ENCODE data around the gene NSG2.

Gene NSG2

GRCh38 chr5:174000076-174000475 lies 45.4 kb upstream of the NSG2 start:
- TF ChIP-seq EZH2 (IDR thresholded peaks at IDR 0.05; ENCODE audit: borderline replicate concordance, low read length): no peak
- no peak for TF ChIP-seq CTCF (IDR thresholded peaks at IDR 0.05; ENCODE audit: low read length)
- Histone ChIP-seq H3K4me3 (ENCODE audit: low read depth, low read length, poor library complexity, severe bottlenecking) (no peak overlapping the region), H3K4me2 (ENCODE audit: low read length) (no peak overlapping the region)

GRCh38 chr5:174003795-174004194 lies 41.7 kb upstream of the NSG2 start:
- Histone ChIP-seq H3K9me2 (ENCODE audit: low read depth, low read length) (no peaks in the 10 kb centered on the region), H3K36me3 (ENCODE audit: insufficient read depth, low read length) (no peaks in the 10 kb centered on the region), H4K20me1 (ENCODE audit: insufficient read depth, low read length) (no peaks in the 10 kb centered on the region), H3K9me3 (ENCODE audit: low read length) (no peaks in the 10 kb centered on the region), H3K4me1 (ENCODE audit: insufficient read depth, low read length, severe bottlenecking) (no peaks in the 10 kb centered on the region), H3F3A (ENCODE audit: insufficient read depth, low read length) (no peaks in the 10 kb centered on the region), H3K27ac (ENCODE audit: low read depth, low read length, poor library complexity, severe bottlenecking) (no peak overlapping the region), H3K27me3 (ENCODE audit: insufficient read depth, low read length) (no peaks in the 10 kb centered on the region), H3K4me3 (ENCODE audit: low read depth, low read length, poor library complexity, severe bottlenecking) (no peak overlapping the region), H3K4me2 (ENCODE audit: low read length) (no peak overlapping the region), H3K79me2 (ENCODE audit: insufficient read depth, low read length) (no peaks in the 10 kb centered on the region), H3K9ac (ENCODE audit: low read length) (no peak overlapping the region), H2AFZ (ENCODE audit: low read length) (no peak overlapping the region)
- no peak for TF ChIP-seq CTCF (IDR thresholded peaks at IDR 0.05; ENCODE audit: low read length)
- TF ChIP-seq EZH2 (IDR thresholded peaks at IDR 0.05; ENCODE audit: borderline replicate concordance, low read length): no peak

More at GRCh38 chr5:174000076-174000475, 45.4 kb upstream of the NSG2 start:
- no peak overlapping the region for H3K9ac ChIP-seq (ENCODE audit: low read length)
- no peak overlapping the region for H3K27ac ChIP-seq (ENCODE audit: low read depth, low read length, poor library complexity, severe bottlenecking)
- no peaks in the 10 kb centered on the region for H3K27me3 ChIP-seq (ENCODE audit: insufficient read depth, low read length)
- H3K9me3 ChIP-seq (ENCODE audit: low read length): no peaks in the 10 kb centered on the region
- H3K4me1 ChIP-seq (ENCODE audit: insufficient read depth, low read length, severe bottlenecking): no peaks in the 10 kb centered on the region
- H3K79me2 ChIP-seq (ENCODE audit: insufficient read depth, low read length): no peaks in the 10 kb centered on the region
- H3K36me3 ChIP-seq (ENCODE audit: insufficient read depth, low read length): no peaks in the 10 kb centered on the region
- no peaks in the 10 kb centered on the region for H3F3A ChIP-seq (ENCODE audit: insufficient read depth, low read length)
- H4K20me1 ChIP-seq (ENCODE audit: insufficient read depth, low read length): no peaks in the 10 kb centered on the region
- no peak overlapping the region for H2AFZ ChIP-seq (ENCODE audit: low read length)
- no peaks in the 10 kb centered on the region for H3K9me2 ChIP-seq (ENCODE audit: low read depth, low read length)

- no peaks in the 10 kb centered on the region for H3K36me3 ChIP-seq (ENCODE audit: insufficient read depth, low read length)
- H3K27ac ChIP-seq (ENCODE audit: low read depth, low read length, poor library complexity, severe bottlenecking): no peak overlapping the region
- H3K9me2 ChIP-seq (ENCODE audit: low read depth, low read length): no peaks in the 10 kb centered on the region
- no peak for TF ChIP-seq CTCF (IDR thresholded peaks at IDR 0.05; ENCODE audit: low read length)
- TF ChIP-seq EZH2 (IDR thresholded peaks at IDR 0.05; ENCODE audit: borderline replicate concordance, low read length): no peak
- H3K4me1 ChIP-seq (ENCODE audit: insufficient read depth, low read length, severe bottlenecking): no peaks in the 10 kb centered on the region
- H4K20me1 ChIP-seq (ENCODE audit: insufficient read depth, low read length): no peaks in the 10 kb centered on the region
- H3K79me2 ChIP-seq (ENCODE audit: insufficient read depth, low read length): no peaks in the 10 kb centered on the region
- no peaks in the 10 kb centered on the region for H3F3A ChIP-seq (ENCODE audit: insufficient read depth, low read length)
- H2AFZ ChIP-seq (ENCODE audit: low read length): no peak overlapping the region
- H3K9ac ChIP-seq (ENCODE audit: low read length): no peak overlapping the region
- no peaks in the 10 kb centered on the region for H3K27me3 ChIP-seq (ENCODE audit: insufficient read depth, low read length)
- no peak overlapping the region for H3K4me2 ChIP-seq (ENCODE audit: low read length)
- no peak overlapping the region for H3K4me3 ChIP-seq (ENCODE audit: low read depth, low read length, poor library complexity, severe bottlenecking)
- H3K9me3 ChIP-seq (ENCODE audit: low read length): no peaks in the 10 kb centered on the region
Measured at GRCh38 chr5:174008922-174009321, 36.6 kb upstream of the NSG2 start.

Data from OCI-LY1 (cell line).